HuH-7.5 (cell line): ENCODE results near the gene PPP1R12A.
"Not testable (repeated sequence)": the region's sequence is repeated elsewhere in the genome, so short reads cannot be mapped to it uniquely, and the experiment has no call there.

Experiments
- DNase-seq: peaks from one replicate; pipeline ENCODE4 v3.0.0; 2011; ENCODE audit warnings: low spot score

The PPP1R12A gene

DNA sequence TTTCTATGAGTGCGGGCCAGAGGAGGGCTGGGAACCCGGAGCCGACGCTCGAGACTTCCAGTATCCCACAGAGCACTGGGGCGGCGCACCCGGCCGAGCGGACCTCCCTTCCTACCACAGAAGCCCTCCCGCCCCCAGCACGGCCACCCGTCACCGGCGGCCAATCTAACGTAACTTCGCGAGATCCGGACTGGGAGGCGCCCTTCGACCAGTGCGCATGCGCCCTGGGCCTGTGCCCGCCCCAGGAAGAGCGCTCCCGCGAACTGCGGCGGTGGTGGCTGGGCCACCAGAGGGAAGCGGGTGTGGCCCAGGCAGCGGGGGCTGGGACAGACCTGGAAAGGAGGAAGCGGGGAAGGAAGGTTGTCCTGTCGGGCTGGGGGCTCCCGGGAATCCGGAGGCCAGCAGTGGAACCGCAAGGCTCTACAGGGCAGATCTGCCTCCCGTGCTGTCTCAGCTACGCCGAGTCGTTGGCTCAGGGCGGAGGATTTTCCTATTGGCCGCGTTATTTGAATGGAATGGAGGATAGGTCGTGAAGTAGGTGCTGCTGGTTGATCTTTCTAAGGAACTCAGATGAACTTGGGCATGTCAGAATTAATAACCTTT lies at the start of gene PPP1R12A:
Gene PPP1R12A (minus strand): TSS at position 77 of the 603 bp plus-strand sequence. CDS start 166 bp downstream, outside the sequence.
- DNase-seq, result peak; percentile 78

DNA sequence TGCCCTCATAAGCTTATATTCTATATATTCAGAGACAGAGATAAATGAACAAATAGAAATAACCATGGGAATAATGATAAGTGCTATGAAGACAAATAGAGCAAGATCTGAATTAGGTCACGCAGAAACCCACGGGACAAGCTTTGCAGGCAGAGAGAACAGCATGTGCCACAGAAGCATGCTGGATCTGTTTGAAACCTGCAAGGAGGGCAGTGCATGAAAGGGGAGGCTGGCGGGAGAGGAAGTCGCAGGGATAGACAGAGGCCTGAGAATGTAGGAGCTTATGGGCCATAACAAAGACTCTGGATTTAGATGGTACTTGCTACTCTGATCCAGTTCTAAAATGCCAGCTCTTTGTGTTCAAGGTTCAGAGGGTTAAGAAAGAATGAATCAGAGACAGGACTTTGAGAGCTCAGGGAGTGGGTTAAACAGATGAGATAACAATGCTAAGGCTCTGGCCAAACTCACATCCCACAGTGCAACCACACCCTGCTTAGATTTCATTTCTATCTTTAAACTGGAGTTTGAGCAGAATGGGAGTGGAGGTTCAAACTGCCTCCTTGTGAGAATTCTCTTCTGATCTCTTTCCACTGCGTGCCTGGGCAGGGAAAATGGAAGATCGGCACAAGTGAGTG lies 49.2 kb upstream of the PPP1R12A start:
- DNase-seq, result no peak

DNA sequence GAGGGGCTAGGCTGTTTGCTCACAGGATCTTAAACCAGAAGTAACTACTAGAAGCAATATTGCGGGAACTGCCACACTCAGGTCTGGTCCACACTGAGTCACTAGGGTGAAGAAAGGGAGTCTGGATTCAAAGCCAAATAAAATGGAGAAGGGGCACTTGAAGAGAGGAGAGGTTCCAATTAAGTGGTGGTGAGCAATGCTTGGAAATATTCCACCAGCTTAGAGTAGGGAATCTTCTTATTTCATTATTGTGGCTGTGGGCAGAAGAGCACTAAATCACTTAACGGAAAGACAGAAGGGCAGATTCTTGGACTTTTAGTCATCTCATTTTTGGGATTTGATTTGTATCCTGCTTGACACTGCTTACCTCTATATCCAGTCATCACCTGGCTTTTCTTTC lies 48.6 kb upstream of the PPP1R12A start:
- DNase-seq, result no peak

DNA sequence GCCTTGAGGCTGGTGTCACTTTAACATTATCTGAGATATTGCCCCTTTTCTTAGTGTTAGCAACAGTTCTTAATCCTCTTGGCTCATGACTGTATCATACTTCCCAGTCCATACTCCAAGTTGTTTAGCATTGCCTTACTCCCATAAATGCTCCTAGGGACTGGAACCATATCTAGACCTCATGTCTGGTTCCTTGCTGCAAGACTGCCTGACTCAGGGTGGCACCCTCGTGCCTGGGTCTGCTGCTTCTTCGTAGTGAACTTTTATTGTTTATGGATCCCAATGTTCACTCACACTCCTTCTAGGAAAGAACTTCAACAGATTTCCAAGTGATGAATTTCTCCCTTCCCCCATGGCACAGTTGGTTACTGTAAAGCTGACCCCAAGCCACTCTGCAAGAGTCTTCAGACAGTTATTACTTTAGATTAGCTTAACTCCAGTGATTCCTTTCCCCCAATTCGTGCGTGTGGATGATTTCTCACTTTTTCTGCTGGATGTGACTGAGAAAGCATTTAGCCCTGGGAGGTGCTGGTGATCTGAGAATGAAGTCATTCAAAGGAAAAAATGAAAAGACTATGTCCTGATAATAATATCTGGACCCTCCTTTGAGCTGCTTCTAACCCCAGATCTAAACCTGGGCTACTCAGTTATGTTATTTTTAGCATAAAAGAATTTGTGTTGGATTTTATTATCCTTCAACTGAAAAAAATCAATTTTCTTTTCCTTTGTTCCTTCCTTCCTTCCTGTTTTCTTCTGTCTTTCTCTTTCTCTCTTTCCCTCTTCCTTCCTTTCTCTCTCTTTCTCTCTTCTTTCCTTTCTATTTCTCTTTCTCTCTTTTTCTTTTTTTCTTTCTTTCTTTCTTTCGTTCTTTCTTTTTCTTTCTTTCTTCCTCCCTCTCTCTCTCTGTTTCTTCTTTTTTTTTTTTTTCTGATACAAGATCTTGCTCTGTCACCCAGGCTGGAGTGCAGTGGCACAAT lies 47.5 kb upstream of the PPP1R12A start:
- DNase-seq, result no peak

DNA sequence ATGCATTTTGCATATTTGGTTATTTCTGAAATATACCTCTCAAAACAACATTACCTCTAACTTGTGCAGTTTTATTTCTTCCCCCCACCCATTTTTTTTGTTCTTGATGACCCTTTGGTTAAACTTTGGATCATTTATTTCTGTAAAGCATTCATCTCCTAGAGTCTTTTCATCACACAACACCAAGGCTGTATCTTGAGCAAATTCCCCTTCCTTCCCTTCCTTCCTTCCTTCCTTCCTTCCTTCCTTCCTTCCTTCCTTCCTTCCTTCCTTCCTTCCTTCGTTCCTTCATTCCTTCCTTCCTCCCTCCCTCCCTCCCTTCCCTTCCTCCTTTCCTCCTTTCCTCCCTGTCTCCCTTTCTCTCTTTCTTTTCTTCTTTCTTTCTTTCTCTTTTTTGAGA lies 43.8 kb upstream of the PPP1R12A start:
- DNase-seq, result no peak

DNA sequence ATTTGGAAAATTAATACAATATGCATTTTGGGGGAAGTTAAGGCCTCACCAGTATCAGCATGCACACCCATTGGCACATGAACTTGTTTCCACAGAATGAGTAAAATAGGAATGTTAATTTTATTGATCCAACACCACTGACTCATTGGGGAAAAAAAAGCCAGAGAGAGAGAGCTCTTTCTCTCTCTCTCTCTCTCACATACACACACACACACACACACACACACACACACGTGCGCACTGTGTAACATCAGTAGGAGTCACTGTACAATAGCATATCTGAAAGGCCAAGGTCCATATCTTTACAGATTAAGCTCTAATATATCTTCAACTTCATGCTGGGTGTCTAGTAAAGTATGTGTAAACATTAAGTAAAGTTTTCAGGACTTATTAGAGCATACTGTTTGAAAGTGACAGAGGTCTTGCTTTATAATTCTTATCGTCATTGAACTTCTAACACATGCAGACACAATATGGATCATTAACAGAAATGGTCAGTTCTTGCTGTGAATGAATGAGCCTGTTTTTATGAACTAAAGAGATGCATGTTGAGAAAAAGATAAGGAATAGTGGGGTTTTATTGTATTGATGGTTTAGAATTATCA lies 43.1 kb upstream of the PPP1R12A start:
- DNase-seq, result not testable (repeated sequence)

DNA sequence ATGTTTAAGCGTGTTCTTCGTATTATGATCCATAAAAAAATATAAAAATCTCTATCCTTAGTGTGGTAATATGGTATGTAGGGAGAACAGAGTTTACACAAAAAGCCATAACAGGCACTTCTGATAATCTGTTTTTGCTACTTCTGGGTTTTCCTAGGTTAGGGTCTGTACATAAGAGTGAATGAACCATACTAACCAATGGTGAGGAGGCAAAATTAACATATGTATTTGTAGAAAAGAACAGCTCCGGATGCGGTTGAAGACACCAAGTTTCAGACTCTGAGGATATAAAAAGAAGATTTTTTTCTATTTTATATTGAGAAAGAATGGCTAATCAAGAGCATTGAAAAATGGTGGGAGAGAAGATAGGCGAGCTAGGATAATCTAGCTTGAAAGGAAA lies 40.2 kb upstream of the PPP1R12A start:
- no peak for DNase-seq

DNA sequence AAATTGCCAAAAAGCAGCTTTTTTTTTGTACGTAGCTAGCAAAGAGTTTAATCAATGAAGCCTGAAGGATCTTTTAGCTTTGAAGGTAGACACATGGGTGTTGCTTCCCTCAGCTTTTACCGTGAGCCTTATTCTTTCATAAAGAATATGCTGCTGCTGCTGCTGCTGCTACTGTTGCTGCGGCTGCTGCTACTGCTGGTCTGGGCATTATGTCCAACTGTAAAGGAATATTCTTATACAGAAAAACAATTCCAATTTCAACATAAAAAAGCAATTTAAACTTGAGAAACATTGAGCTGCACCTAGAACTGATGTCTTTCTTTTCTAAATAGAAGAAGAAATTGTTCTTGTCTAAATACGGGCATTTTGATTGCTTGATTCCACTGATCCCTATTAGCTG lies 38.9 kb upstream of the PPP1R12A start:
- no peak for DNase-seq

DNA sequence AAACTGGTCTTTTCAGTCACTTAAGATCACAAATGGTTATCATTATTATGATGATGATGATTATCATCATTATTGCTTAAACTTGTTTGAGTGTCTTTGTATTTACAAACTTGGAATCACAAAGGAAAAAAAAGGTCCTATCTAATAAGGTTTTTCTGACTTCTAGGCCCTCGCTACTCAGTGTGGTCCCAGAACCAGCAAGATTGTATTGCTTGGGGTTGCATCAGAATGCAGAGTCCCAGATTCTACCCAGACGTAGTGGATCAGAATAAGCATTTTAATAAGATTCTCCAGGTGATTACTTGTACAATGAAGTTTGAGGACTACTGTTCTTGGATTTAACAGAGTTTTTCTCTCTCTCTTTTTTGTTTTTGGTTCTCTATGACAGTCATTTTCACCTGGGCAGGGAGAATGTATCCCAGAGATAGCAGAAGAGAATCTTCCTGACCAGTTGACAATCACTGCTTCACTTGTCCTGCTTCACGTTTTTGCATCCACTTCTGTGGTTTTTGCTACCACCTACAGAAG lies 29.3 kb upstream of the PPP1R12A start:
- DNase-seq, result no peak

DNA sequence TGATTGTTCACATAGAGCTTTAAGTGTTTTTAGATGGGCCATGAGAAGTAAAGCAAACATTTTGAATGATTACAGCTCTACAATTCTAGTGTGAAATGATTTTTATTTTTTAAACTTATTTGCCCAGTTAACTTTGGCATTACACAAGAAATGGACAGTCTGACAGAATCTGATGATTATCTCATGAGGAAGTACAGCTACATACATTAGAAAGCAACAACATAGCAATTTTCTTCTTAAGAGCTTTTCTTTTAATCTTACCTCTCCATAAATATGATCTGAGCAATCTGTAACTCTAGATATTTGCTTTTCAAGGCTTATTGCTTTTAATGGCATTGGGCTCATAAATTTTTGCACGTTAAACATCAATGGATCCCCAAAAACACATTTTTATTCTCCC lies 26.5 kb upstream of the PPP1R12A start:
- DNase-seq, result no peak

DNA sequence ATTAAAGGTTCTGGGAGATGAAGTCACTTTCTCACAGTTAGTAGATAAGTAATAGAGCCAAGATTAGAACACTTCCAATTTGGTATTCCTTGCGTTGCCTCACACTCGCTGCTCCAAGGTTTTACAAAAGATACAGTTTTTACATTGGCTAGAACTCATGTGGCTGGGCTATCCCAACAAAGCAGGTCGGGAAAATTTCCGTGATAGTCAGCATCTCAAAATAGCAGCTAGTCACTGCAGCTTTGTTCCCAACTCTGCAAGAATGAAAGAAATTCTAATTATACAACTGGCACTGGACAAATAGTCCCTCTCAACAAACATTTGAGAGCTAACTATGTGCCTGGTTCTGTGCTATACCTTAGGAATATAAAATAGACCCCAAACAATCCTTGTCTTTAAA lies 24.6 kb upstream of the PPP1R12A start:
- DNase-seq, result no peak

DNA sequence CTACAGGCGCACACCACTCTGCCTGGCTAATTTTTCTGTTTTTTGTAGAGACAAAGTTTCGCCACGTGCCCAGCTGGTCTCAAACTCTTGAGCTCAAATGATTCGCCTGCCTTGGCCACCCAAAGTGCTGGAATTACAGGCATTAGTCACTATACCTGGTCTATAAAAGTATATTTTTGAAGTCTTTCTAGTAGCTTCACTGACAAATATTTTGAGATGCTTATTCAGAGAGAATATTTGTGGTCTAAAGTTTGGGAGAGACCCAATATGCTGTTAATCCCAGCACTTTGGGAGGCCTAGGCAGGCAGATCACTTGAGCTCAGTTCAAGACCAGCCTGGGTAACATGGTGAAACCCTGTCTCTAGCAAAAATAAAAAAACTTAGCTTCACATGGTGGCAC lies 22.0 kb upstream of the PPP1R12A start:
- no peak for DNase-seq

DNA sequence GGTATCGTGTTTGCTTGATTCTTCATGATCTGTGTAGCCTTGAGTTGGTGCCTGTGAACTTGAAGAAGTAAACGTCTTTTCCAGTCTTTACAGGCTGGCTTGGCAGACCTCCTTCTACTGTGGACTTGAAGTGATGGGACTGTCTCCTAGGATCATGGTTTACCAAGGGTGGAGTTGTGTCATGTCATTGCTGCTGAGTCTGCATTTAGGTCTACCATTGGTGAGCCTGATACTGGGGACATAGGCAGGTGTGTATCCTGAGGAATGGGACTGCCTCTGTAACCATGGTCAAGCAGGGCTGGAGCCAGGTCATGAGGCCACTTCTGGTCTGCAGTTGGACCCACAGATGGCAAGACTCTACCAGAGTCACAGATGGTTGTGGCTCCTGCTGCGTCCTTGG lies 20.7 kb upstream of the PPP1R12A start:
- DNase-seq, result no peak

DNA sequence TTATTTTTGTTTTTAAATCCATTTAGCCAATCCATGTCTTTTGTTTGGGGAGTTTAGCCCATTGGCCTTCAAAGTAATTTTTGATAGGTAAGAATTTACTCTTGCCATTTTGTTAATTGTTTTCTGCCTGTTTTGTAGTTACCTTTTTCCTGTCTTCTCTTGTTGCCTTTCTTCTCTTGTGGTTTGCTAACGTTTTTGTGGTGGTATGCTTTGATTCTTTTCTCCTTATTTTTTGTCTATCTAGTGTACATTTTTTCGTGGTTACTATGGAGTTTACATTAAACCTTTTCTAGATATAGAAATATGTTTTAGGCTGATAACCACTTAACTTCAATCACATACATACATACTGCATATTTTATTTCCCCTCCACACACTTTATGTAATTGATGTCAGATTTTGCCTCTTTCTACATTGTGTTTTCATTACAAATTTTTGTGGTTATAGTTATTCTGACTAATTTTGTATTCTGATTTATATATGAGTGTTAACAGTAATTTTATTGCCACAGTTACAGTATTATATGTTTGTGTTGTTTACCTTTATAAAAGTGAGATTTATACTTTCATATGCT lies 19.2 kb upstream of the PPP1R12A start:
- DNase-seq, result no peak

DNA sequence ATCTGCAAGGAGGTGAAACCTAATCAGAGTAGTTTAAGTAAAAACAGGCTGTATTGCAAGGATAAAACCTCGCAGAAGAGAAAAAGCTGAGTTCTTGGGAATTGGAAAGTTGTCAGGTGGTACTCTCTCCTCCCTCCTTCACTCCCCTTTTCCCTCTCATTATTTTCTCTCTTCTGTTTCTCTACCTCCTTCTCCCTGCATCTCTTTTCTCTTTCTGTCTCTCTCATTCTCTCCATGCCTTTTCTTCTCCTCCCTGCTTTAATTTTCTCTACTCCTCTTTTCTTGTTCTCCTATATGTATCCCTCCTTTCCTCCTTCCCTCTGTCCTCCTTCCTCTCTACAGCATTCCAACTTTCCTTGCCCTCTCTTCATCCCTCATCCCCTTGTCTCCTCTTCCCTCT lies 14.2 kb upstream of the PPP1R12A start:
- no peak for DNase-seq

DNA sequence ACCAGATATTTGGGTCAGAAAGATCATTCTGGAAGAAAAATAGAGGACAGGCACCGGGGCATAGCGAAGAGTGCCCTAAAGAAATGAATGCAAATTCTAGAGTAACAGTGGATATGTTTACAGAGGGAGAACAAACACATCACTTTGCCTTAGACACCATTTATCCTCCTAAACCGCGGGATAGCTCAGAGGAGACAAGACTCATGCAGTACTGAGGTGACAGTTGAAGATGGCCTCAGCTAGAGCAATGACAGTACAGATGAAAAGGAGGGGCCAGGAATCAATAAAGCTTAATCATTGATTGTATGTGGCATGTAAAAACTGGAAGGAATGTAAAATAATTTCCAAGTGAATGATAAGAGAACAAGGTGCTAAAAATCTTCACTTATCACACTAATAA lies 10.5 kb upstream of the PPP1R12A start:
- DNase-seq, result no peak

DNA sequence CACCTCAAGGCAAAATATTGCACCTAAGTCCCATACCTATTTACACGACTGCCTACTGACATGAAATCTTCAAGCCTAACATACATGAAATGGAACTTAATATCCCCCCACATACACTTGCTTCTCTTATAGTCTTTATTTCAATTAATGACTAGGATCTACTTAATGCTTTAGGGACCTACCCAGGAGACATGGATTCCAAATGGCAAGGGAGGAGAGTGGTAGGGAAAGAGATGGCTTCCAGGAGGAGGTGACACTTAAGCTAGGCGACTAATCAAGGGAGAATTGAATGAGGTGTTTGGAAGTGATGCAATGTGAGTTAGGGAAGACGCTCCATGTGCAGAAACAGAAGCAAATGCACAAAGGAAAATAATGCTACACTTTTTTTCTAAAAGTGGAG lies 9.7 kb upstream of the PPP1R12A start:
- no peak for DNase-seq

DNA sequence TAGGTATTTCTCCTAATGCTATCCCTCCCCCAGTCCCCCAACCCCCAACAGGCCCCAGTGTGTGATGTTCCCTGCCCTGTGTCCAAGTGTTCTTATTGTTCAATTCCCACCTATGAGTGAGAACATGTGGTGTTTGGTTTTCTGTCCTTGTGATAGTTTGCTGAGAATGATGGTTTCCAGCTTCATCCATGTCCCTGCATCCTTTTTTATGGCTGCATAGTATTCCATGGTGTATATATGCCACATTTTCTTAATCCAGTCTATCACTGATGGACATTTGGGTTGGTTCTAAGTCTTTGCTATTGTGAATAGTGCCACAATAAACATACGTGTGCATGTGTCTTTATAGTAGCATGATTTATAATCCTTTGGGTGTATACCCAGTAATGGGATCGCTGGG lies 7.9 kb upstream of the PPP1R12A start:
- not testable (repeated sequence) for DNase-seq

DNA sequence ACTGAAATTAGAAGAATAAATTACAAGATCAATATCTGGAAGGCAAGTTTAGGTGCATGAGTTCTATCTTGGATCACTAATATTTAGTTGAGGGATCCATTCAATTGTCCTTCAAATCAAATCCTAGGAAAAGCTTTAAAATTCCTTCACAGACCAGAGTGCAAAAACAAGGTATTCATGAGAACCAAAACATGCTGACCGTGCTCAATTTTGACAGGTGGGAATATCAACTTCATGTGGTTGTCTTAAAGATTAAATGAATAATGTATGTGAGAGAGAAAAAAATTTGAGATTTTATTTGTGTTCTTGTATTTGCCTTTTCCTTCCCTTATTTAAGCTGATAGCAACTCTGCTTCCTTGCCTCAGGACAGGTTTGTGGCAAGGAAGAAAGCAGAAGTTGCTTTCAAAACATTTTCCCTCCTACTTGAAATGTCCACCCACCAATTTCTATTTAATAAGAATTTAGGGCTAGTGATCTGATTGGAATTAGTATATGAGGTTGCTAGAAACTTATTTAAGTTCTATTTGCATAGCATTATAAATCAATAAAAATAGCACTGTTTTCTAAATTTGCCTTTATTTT lies 4.9 kb upstream of the PPP1R12A start:
- no peak for DNase-seq

DNA sequence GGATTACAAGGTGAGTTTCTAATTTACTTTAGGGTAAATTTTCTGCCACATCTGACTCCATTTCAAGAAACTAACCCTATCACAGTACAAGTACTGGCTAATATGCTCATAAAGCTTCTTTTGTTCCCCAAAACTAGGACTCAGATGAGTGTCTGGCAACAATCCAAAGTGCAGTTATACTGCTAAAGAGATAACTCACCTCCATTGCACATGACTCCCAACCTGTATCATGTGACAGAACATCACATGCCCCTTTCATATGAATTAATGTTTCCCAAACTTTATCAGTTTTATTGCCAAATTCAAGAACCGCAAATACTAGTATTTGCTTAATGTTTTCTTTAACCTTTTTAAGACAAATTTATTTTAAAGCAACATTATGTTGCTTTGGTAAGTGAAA lies 3.9 kb upstream of the PPP1R12A start:
- no peak for DNase-seq

DNA sequence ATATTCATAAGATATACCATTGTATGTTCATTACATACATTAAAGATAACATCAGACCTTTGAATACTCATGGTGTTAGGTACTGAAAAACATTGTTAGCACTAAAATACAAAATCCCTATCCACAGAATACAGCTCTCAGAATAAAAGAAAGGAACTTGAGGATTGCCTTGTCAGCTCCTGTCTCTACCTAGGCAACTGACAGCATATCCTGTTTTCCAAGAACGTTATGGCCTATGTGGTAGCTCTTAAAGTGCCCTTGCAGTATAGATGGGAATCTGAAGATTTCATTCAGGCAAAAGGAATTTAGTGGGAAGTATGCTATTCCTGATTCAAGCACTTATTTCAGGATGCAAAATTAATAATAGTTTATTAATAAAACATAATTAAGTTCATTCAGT lies 1.8 kb upstream of the PPP1R12A start:
- DNase-seq, result no peak
